Glutamatergic neuron (in vitro differentiated cells): ENCODE measurements around the gene PTPN12. TPM values are rescaled to one million over a fixed set of nuclear protein-coding genes. Genes with fewer than 3 reads are reported as not detected.
"Not testable (repeated sequence)": the region's sequence is repeated elsewhere in the genome, so short reads cannot be mapped to it uniquely, and the experiment has no call there.

Experiments used
- DNase-seq: peaks from one replicate; pipeline ENCODE4 v3.0.0; 2022
- H3K27ac Mint-ChIP-seq: one replicate; pipeline ENCODE4 v1.8.0; 2020; ENCODE audit warnings: mild to moderate bottlenecking, mixed read lengths, inconsistent platforms; ENCODE audit not compliant: unreplicated experiment
- H3K27me3 Mint-ChIP-seq: one replicate; pipeline ENCODE4 v1.8.0; 2020; ENCODE audit warnings: mild to moderate bottlenecking, moderate library complexity, mixed read lengths, inconsistent platforms; ENCODE audit not compliant: unreplicated experiment
- H3K36me3 Mint-ChIP-seq: one replicate; pipeline ENCODE4 v1.8.0; 2020; ENCODE audit warnings: mild to moderate bottlenecking, mixed read lengths, inconsistent platforms; ENCODE audit not compliant: unreplicated experiment
- H3K4me1 Mint-ChIP-seq: one replicate; pipeline ENCODE4 v1.8.0; 2020; ENCODE audit warnings: mild to moderate bottlenecking, low read depth, mixed read lengths, inconsistent platforms; ENCODE audit not compliant: unreplicated experiment
- H3K4me3 Mint-ChIP-seq: one replicate; pipeline ENCODE4 v1.8.0; 2020; ENCODE audit warnings: mild to moderate bottlenecking, mixed read lengths, inconsistent platforms; ENCODE audit not compliant: unreplicated experiment
- H3K9me3 Mint-ChIP-seq: one replicate; pipeline ENCODE4 v1.8.0; 2020; ENCODE audit warnings: mild to moderate bottlenecking, moderate library complexity, mixed read lengths, inconsistent platforms; ENCODE audit not compliant: unreplicated experiment
- CTCF ChIP-seq: fragments of 200-600 bp; sonication (generic); IDR thresholded peaks from one replicate; pipeline ENCODE4 v1.5.0; 2021; ENCODE audit not compliant: partially characterized antibody, unreplicated experiment
- total RNA-seq: library from RNA; stranded (reverse); fragmentation: NEBNext Ultra II Directional; extraction: Animal tissue kit (Norgen Biotek cat#: 25700); gene quantifications from one replicate; pipeline ENCODE4 v1.2.1, GENCODE V29; 2021; ENCODE audit not compliant: unreplicated experiment

Gene PTPN12
- total RNA-seq, 1 donor from 2014 or later: 106 TPM

- Mint-ChIP-seq H3K27me3 (peaks cover 3% of the 10 kb centered on the region), H3K4me1 (no peaks in the 10 kb centered on the region), H3K36me3 (no peaks in the 10 kb centered on the region), H3K4me3 (no peak overlapping the region), H3K27ac (no peak overlapping the region), H3K9me3 (no peaks in the 10 kb centered on the region)
- DNase-seq: no peak
- no peak for TF ChIP-seq CTCF
These were observed 94.7 kb downstream of the PTPN12 start for GRCh38 chr7:77631820-77632219.

DNA sequence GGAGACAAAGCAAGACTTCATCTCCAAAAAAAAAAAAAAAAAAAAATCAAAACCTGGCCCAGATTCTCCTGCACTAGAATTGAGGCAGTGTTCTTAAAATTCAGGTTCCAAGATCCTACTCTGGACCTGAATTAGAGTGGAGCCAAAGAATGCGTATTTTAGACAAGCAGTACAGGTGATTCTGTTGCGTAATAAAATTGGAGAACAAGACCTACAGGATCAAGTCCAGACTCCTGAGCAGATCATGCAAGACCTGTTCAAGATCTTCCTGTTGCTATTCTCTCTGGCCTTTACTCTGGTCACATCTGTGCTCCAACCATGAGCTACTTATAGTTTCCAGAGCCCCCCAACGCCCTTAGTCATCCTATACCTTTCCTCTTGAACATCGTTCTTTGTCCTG lies 107.7 kb downstream of the PTPN12 start:
- no peaks in the 10 kb centered on the region for H3K27me3 Mint-ChIP-seq
- no peaks in the 10 kb centered on the region for H3K4me1 Mint-ChIP-seq
- no peak for TF ChIP-seq CTCF
- H3K27ac Mint-ChIP-seq: no peak overlapping the region
- H3K36me3 Mint-ChIP-seq: no peaks in the 10 kb centered on the region
- no peak for DNase-seq
- H3K4me3 Mint-ChIP-seq: no peak overlapping the region
- no peaks in the 10 kb centered on the region for H3K9me3 Mint-ChIP-seq

- TF ChIP-seq CTCF: no peak
- Mint-ChIP-seq H3K9me3 (peaks cover 2% of the 10 kb centered on the region), H3K27me3 (no peaks in the 10 kb centered on the region), H3K4me1 (peaks cover 4% of the 10 kb centered on the region), H3K27ac (no peak overlapping the region), H3K36me3 (no peaks in the 10 kb centered on the region), H3K4me3 (no peak overlapping the region)
- no peak for DNase-seq
These were observed 111.7 kb downstream of the PTPN12 start for GRCh38 chr7:77648742-77649338.

DNA sequence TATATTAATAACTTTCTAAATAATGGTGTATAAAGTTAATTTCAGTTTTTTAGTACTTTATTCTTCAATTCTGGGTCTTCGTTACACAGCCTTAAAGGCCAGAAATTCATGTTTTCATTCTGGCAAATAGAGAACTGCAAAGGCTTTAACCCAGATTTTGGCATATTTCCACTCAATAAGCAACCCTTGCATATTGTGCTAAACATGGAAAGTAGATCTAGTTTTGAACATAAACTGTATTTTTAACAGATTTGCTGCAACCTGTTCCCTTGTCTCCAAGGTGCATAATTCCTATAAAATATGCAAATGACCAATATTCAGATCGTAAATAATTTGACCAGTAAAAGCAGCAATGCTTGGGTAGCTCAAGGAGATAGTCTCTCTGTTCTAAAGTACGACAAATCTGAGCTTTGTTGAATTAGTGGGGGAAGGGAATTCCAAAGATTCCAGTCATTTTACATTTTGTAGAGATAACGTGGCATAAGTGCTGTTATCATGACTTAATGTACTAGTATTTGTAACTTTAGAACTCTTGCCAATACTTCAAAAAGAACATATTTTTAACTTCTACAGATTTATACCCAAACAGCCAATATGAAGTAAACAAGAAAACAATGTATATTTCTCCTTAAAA lies 112.7 kb downstream of the PTPN12 start:
- no peaks in the 10 kb centered on the region for H3K36me3 Mint-ChIP-seq
- no peak overlapping the region for H3K4me3 Mint-ChIP-seq
- peaks cover 2% of the 10 kb centered on the region for H3K9me3 Mint-ChIP-seq
- no peaks in the 10 kb centered on the region for H3K27me3 Mint-ChIP-seq
- no peak overlapping the region for H3K27ac Mint-ChIP-seq
- TF ChIP-seq CTCF: no peak
- peaks cover 4% of the 10 kb centered on the region for H3K4me1 Mint-ChIP-seq
- no peak for DNase-seq

GRCh38 chr7:77651575-77652162 lies 114.6 kb downstream of the PTPN12 start:
- Mint-ChIP-seq H3K36me3 (no peaks in the 10 kb centered on the region), H3K27ac (no peak overlapping the region), H3K27me3 (no peaks in the 10 kb centered on the region), H3K4me3 (no peak overlapping the region), H3K4me1 (peaks cover 4% of the 10 kb centered on the region), H3K9me3 (peaks cover 2% of the 10 kb centered on the region)
- DNase-seq: no peak
- TF ChIP-seq CTCF: peak; percentile 77

- H3K36me3 Mint-ChIP-seq, DNase-seq, H3K27me3 Mint-ChIP-seq: not testable (repeated sequence)
These were observed 115.7 kb downstream of the PTPN12 start for GRCh38 chr7:77652826-77653225.

More at GRCh38 chr7:77652826-77653225, 115.7 kb downstream of the PTPN12 start:
- not testable (repeated sequence) for H3K4me1 Mint-ChIP-seq, H3K9me3 Mint-ChIP-seq, H3K27ac Mint-ChIP-seq, H3K4me3 Mint-ChIP-seq
